GM10248 (cell line): ENCODE data around the gene DCST2.

Experiments used
- CTCF ChIA-PET: fragments of 300-600 bp; sonication (Branson Sonifier 250); formaldehyde crosslinking; extraction: SDS; loops from one replicate; lab custom pipeline; 2021; ENCODE audit warnings: antibody characterized with exemption; lab: Yijun Ruan, JAX
- POLR2A ChIA-PET: fragments of 350-650 bp; sonication (Branson Sonifier 250); formaldehyde crosslinking; extraction: SDS; loops from one replicate; lab custom pipeline; 2020; ENCODE audit warnings: antibody characterized with exemption; lab: Yijun Ruan, JAX
- DNase-seq: peaks from one replicate; pipeline ENCODE4 v3.0.0; 2012; ENCODE audit errors: extremely low spot score
- TF ChIP-seq, protein P1 (sequence below): IDR thresholded peaks from 2 replicates; pipeline ENCODE4 v1.5.1; 2012; ENCODE audit warnings: mild to moderate bottlenecking, low read depth; ENCODE audit errors: extremely low read depth, missing control alignments, control extremely low read depth

Gene DCST2

DNA sequence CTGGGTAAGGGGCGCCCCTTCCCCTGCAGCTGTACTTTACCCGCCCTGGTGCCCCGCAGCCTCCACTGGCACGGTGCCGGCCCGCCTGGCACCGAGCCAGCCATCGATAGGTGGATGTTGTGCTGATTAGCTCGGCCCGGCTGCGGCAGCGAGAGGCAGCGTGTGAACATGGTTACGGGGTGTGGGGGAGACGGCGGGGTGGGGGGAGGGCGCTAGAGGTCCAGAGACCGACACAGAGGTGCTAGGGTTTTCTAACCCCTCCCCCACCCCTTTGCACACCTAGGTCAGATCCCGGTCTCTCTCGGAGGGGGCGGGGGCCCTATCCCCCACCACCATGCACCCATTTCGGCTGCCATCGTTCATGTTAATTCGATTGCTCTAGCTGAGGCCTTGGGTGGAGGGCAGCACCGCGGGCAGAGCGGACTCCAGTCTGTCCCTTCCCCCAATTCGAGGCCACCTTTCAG is 36.6 kb upstream of the DCST2 start:
- TF ChIP-seq, protein P1, sequence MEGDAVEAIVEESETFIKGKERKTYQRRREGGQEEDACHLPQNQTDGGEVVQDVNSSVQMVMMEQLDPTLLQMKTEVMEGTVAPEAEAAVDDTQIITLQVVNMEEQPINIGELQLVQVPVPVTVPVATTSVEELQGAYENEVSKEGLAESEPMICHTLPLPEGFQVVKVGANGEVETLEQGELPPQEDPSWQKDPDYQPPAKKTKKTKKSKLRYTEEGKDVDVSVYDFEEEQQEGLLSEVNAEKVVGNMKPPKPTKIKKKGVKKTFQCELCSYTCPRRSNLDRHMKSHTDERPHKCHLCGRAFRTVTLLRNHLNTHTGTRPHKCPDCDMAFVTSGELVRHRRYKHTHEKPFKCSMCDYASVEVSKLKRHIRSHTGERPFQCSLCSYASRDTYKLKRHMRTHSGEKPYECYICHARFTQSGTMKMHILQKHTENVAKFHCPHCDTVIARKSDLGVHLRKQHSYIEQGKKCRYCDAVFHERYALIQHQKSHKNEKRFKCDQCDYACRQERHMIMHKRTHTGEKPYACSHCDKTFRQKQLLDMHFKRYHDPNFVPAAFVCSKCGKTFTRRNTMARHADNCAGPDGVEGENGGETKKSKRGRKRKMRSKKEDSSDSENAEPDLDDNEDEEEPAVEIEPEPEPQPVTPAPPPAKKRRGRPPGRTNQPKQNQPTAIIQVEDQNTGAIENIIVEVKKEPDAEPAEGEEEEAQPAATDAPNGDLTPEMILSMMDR, result no peak
- ChIA-PET POLR2A (interaction anchor here (0.5 kb wide), 1 partner anchor 13 kb away, joined by 4 read pairs; no protein-coding TSS in a partner anchor), CTCF (interaction anchor here (0.7 to 5.6 kb wide), 10 partner anchors 9 to 103 kb away, joined by 3 to 48 read pairs (median 4); partner anchors contain the start of genes ADAM15, EFNA3 and KRTCAP2)
- no peak for DNase-seq

DNA sequence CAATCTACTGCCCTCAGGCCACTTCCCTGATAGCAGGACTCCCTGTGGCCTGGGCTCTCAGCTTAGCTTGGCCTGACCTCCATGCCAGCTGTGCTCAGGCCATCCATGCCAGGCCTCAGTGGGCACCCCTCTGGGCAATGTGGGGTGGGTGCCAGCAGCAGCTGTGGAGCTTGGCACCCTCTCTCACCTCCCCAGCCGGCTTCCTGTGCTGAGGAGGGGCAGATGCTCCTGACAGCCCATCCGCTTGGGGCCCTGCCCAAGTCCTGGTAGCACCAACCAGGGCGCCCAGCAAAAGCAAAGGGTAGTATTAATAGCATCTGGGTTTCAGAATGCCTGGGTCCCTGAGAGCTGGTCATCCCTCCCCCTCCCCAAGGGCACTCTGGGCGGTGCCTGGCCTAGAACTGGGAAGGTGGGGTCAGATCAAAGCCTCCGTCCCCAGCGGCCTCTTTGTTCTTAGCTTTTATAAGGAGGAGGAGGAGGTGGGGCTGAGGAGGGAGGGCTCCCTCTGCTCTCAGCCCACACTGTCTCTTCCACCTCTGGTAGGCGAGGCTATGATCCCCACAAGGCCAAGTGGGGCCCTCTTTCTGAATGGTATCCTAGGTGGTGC is 36.1 kb upstream of the DCST2 start:
- TF ChIP-seq, protein P1, result no peak
- ChIA-PET POLR2A (interaction anchor here (0.5 kb wide), 1 partner anchor 13 kb away, joined by 4 read pairs; no protein-coding TSS in a partner anchor), CTCF (interaction anchor here (0.7 to 5.6 kb wide), 7 partner anchors 8 to 53 kb away, joined by 3 to 48 read pairs (median 5); partner anchors contain the start of genes ADAM15 and EFNA3)
- DNase-seq, result no peak

DNA sequence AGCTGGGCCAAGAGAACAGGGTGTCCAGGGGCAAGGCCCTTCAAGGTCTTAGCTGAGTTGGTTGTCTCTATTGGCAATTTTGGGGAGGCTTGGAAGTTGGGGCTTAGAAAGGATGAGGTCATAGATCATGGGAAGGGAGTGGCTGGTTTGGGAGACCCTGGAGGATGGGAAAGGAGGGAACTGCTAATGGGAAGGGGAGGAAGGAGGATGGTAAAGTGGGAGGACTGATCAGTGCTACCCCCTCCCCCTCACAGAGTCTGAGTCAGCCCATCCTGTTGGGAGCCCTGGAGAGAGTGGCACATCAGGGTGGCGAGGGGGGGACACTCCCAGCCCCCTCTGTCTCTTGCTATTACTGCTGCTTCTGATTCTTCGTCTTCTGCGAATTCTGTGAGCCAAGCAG is 35.0 kb upstream of the DCST2 start:
- no peak for DNase-seq
- TF ChIP-seq, protein P1, result no peak
- CTCF ChIA-PET, result interaction anchor here (5.6 to 13.7 kb wide), 3 partner anchors 7 to 22 kb away, joined by 48 to 285 read pairs (median 96); partner anchors contain the start of genes ADAM15 and EFNA3
- POLR2A ChIA-PET, result no interaction called here

DNA sequence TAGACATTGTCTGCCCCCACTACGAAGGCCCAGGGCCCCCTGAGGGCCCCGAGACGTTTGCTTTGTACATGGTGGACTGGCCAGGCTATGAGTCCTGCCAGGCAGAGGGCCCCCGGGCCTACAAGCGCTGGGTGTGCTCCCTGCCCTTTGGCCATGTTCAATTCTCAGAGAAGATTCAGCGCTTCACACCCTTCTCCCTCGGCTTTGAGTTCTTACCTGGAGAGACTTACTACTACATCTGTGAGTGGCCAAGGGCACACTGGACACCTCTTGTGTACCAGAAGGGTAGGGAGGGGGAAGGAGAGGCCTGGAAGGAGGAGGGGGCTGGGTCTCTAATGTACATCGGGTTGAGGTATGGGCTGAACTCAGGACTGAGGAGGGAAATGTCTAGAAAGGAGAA is 33.2 kb upstream of the DCST2 start:
- ChIA-PET POLR2A (no interaction called here), CTCF (interaction anchor here (0.9 to 16.0 kb wide), 5 partner anchors 9 to 101 kb away, joined by 3 to 285 read pairs (median 96); partner anchors contain the start of genes ADAM15 and EFNA3)
- TF ChIP-seq, protein P1, result no peak
- no peak for DNase-seq

DNA sequence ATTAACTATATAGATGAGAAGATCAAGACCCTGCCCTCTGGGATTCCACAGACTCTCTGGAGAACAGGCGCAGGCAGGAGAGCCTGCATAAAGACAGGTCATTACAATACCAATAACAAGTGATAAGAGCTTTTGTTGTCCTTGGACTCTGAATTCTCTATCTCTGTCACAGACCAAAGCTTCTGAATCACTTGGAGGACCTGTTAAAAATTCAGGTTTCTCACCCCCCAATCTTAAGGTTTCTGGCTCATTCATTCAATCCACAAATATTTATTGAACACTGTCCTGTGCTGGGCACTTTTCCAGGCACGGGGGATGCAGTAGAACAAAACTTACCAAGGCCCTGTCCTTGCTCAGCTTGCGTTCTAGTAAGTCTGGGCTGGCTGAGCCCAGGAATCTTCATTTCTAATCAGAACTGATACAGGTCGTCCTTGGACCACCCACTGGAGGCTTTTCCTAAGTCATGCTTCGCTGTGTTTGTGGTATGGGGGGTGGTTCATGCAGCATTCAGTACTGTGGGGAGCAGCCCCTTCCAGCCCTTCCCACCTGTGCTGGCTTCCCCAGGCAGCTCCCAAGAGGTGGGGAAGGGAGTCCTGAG is 31.4 kb upstream of the DCST2 start:
- DNase-seq, result no peak

More for the DNA sequence above, 31.4 kb upstream of the DCST2 start:
- TF ChIP-seq, protein P1, result no peak
- ChIA-PET CTCF (interaction anchor here (1.2 to 16.0 kb wide), 10 partner anchors 11 to 729 kb away, joined by 3 to 285 read pairs (median 4); partner anchors contain the start of genes ADAM15, EFNA3 and KRTCAP2), POLR2A (no interaction called here)
